ENCODE measurements around the gene TLE3. TPM values are rescaled to one million over a fixed set of nuclear protein-coding genes. Genes with fewer than 3 reads are reported as not detected.
A peak's percentile ranks its signal among the peaks of the same experiment; 100 is the strongest.

The TLE3 gene
- polyA plus RNA-seq, 1 experiment = 3.7 TPM

- peaks cover 23% of the 10 kb centered on the region for H3K27me3 ChIP-seq (ENCODE audit: control insufficient read depth, insufficient read depth, low read length)
- ChIA-PET POLR2A (interaction anchor here (0.7 kb wide), 1 partner anchor 10 kb away, joined by 3 read pairs; no protein-coding TSS in a partner anchor), CTCF (interaction anchor here (0.6 to 1.7 kb wide), 7 partner anchors 11 to 470 kb away, joined by 3 to 8 read pairs (median 3); no protein-coding TSS in a partner anchor)
Observed at GRCh38 chr15:70023064-70023768, 74.5 kb downstream of the TLE3 start.

GRCh38 chr15:70020229-70020628 lies 77.5 kb downstream of the TLE3 start:
- DNase-seq (ENCODE audit: low read depth) = no peak
- CTCF ChIA-PET = no interaction called here
- POLR2A ChIA-PET = no interaction called here
- H3K36me3 ChIP-seq (ENCODE audit: control insufficient read depth, insufficient read depth, low read length) = no peaks in the 10 kb centered on the region
- peaks cover 35% of the 10 kb centered on the region for H3K27me3 ChIP-seq (ENCODE audit: control insufficient read depth, insufficient read depth, low read length)
- no peak for TF ChIP-seq CTCF (IDR thresholded peaks at IDR 0.05; ENCODE audit: insufficient read depth, low read depth, low read length)
- H3K4me3 ChIP-seq (ENCODE audit: low read depth, low read length) = no peak overlapping the region

More at GRCh38 chr15:70023064-70023768, 74.5 kb downstream of the TLE3 start:
- Histone ChIP-seq H3K4me3 (ENCODE audit: low read depth, low read length) (no peak overlapping the region), H3K36me3 (ENCODE audit: control insufficient read depth, insufficient read depth, low read length) (no peaks in the 10 kb centered on the region)
- TF ChIP-seq CTCF (IDR thresholded peaks at IDR 0.05; ENCODE audit: insufficient read depth, low read depth, low read length) = no peak
- DNase-seq (ENCODE audit: low read depth) = peak; percentile 52

- Histone ChIP-seq H3K4me3 (ENCODE audit: low read depth, low read length) (no peak overlapping the region), H3K27me3 (ENCODE audit: control insufficient read depth, insufficient read depth, low read length) (peaks cover 38% of the 10 kb centered on the region), H3K36me3 (ENCODE audit: control insufficient read depth, insufficient read depth, low read length) (no peaks in the 10 kb centered on the region)
- no peak for TF ChIP-seq CTCF (IDR thresholded peaks at IDR 0.05; ENCODE audit: insufficient read depth, low read depth, low read length)
- DNase-seq (ENCODE audit: low read depth) = no peak
- ChIA-PET POLR2A (no interaction called here), CTCF (interaction anchor here (2.2 kb wide), 1 partner anchor 11 kb away, joined by 6 read pairs; no protein-coding TSS in a partner anchor)
Observed at GRCh38 chr15:70018646-70019600, 78.8 kb downstream of the TLE3 start.

- no peaks in the 10 kb centered on the region for H3K36me3 ChIP-seq (ENCODE audit: control insufficient read depth, insufficient read depth, low read length)
- no peak for TF ChIP-seq CTCF (IDR thresholded peaks at IDR 0.05; ENCODE audit: insufficient read depth, low read depth, low read length)
- ChIA-PET CTCF (interaction anchor here (2.2 kb wide), 1 partner anchor 10 kb away, joined by 6 read pairs; no protein-coding TSS in a partner anchor), POLR2A (no interaction called here)
- H3K27me3 ChIP-seq (ENCODE audit: control insufficient read depth, insufficient read depth, low read length) = peaks cover 42% of the 10 kb centered on the region
- no peak for DNase-seq (ENCODE audit: low read depth)
- H3K4me3 ChIP-seq (ENCODE audit: low read depth, low read length) = no peak overlapping the region
Observed at GRCh38 chr15:70017801-70018200, 79.9 kb downstream of the TLE3 start.

GRCh38 chr15:70017025-70017424 lies 80.7 kb downstream of the TLE3 start:
- Histone ChIP-seq H3K36me3 (ENCODE audit: control insufficient read depth, insufficient read depth, low read length) (no peaks in the 10 kb centered on the region), H3K4me3 (ENCODE audit: low read depth, low read length) (no peak overlapping the region), H3K27me3 (ENCODE audit: control insufficient read depth, insufficient read depth, low read length) (peaks cover 44% of the 10 kb centered on the region)
- no peak for DNase-seq (ENCODE audit: low read depth)
- ChIA-PET CTCF (interaction anchor here (2.2 kb wide), 1 partner anchor 9 kb away, joined by 6 read pairs; no protein-coding TSS in a partner anchor), POLR2A (no interaction called here)
- TF ChIP-seq CTCF (IDR thresholded peaks at IDR 0.05; ENCODE audit: insufficient read depth, low read depth, low read length) = no peak

Measured in BJ (cell line).